Lung (tissue), 12 donors: ENCODE results near the gene AMACR. TPM values are rescaled to one million over a fixed set of nuclear protein-coding genes. Genes with fewer than 3 reads are reported as not detected.

ENCODE experiments used
- ATAC-seq: fragments of 200-7000 bp; cut with Tn5 transposase; one replicate; pipeline ENCODE4 v1.9.1; 2020; ENCODE audit warnings: moderate number of reproducible peaks; ENCODE audit not compliant: insufficient read depth, low FRiP score
- DNase-seq, 3 donors: peaks; one replicate each; pipeline ENCODE4 v3.0.0-alpha.2; 2013 to 2017
- H3K27ac ChIP-seq, 2 donors: one replicate each; pipeline ENCODE4 v1.5.1; 2013; ENCODE audit warnings: mild to moderate bottlenecking in 2 of 2, moderate library complexity in 2 of 2, control low read depth in 1 of 2, inconsistent platforms in 1 of 2, low read depth in 1 of 2, low read length in 1 of 2
- H3K27me3 ChIP-seq, 3 donors: one replicate each; pipeline ENCODE4 v1.5.1; 2013; ENCODE audit warnings: low read length in 2 of 3; ENCODE audit not compliant: control insufficient read depth in 3 of 3, insufficient read depth in 3 of 3
- H3K36me3 ChIP-seq, 4 donors: one replicate each; pipeline ENCODE4 v1.5.1; 2013; ENCODE audit warnings: low read length in 4 of 4, mild to moderate bottlenecking in 1 of 4, moderate library complexity in 1 of 4; ENCODE audit not compliant: control insufficient read depth in 4 of 4, insufficient read depth in 4 of 4
- H3K4me1 ChIP-seq, 5 donors: one replicate each; pipeline ENCODE4 v1.5.1; 2013; ENCODE audit warnings: low read length in 5 of 5, mild to moderate bottlenecking in 2 of 5, moderate library complexity in 1 of 5; ENCODE audit not compliant: control insufficient read depth in 5 of 5, insufficient read depth in 5 of 5
- H3K4me3 ChIP-seq: one replicate; pipeline ENCODE4 v1.5.1; 2013; ENCODE audit warnings: mild to moderate bottlenecking, control low read depth, moderate library complexity
- H3K9ac ChIP-seq, 2 donors: one replicate each; pipeline ENCODE4 v1.5.1; 2013; ENCODE audit warnings: low read length in 2 of 2, control low read depth in 1 of 2; ENCODE audit not compliant: insufficient read depth in 1 of 2
- H3K9me3 ChIP-seq, 4 donors: one replicate each; pipeline ENCODE4 v1.5.1; 2013; ENCODE audit warnings: low read length in 3 of 4, mild to moderate bottlenecking in 1 of 4, moderate library complexity in 1 of 4; ENCODE audit not compliant: control insufficient read depth in 4 of 4, insufficient read depth in 3 of 4
- WGBS, 2 donors: extraction: QIAGEN DNeasy Blood & Tissue Kit; methylation state at CpG; one replicate each; pipeline ENCODE4 v1.1.7; 2013; 5-methylcytosine and 5-hydroxymethylcytosine counted together
- polyA plus RNA-seq, 2 donors: library from polyadenylated mRNA; stranded (reverse); fragments of 200-250 nt; gene quantifications; one replicate each; pipeline ENCODE4 v1.2.1, GENCODE V29; 2013
- total RNA-seq, 2 donors: library from RNA; depleted of rRNA in 1 of 2; stranded (reverse); fragments of >200 nt in 1 of 2; gene quantifications; one replicate each; pipeline ENCODE4 v1.2.1, GENCODE V29; 2014 to 2021
- TF ChIP-seq, protein P1 (sequence below): IDR thresholded peaks from 2 replicates; pipeline ENCODE4 v1.5.1; 2012; ENCODE audit warnings: mild to moderate bottlenecking; ENCODE audit errors: control extremely low read depth, extremely low read depth
- donor health status: control.
- donor health status: control.
- donor health status: Bipolar disorder and iron deficiency.
- donor health status: healthy.
- donor health status: DM: yes; HTN: yes; CAD: no.

Gene AMACR
- total and polyA plus RNA-seq, 4 donors = 5.9 to 16.1 (median 8.2) TPM

- peak within 1 kb of the TSS in 1 of 2 donors; percentile 24 for H3K27ac ChIP-seq
- H3K27me3 ChIP-seq = peaks cover 0 to 2% (median 0%) of the 10 kb centered on the region in 3 donors
- ATAC-seq = peak; percentile 8
- no peaks in the 10 kb centered on the region for H3K9me3 ChIP-seq
- H3K9ac ChIP-seq = no peak within 1 kb of the TSS
- TF ChIP-seq, protein P1, sequence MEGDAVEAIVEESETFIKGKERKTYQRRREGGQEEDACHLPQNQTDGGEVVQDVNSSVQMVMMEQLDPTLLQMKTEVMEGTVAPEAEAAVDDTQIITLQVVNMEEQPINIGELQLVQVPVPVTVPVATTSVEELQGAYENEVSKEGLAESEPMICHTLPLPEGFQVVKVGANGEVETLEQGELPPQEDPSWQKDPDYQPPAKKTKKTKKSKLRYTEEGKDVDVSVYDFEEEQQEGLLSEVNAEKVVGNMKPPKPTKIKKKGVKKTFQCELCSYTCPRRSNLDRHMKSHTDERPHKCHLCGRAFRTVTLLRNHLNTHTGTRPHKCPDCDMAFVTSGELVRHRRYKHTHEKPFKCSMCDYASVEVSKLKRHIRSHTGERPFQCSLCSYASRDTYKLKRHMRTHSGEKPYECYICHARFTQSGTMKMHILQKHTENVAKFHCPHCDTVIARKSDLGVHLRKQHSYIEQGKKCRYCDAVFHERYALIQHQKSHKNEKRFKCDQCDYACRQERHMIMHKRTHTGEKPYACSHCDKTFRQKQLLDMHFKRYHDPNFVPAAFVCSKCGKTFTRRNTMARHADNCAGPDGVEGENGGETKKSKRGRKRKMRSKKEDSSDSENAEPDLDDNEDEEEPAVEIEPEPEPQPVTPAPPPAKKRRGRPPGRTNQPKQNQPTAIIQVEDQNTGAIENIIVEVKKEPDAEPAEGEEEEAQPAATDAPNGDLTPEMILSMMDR = no peak
- H3K4me3 ChIP-seq = no peak within 1 kb of the TSS
- H3K36me3 ChIP-seq = no peaks in the 10 kb centered on the region
- peaks cover 4 to 43% (median 17%) of the 10 kb centered on the region in 5 donors for H3K4me1 ChIP-seq
- 33 to 34% methylated on average over 10 of the region's 10 CpGs for WGBS, 2 donors
- peak; percentile 89 to 99 (median 98) for DNase-seq
These were observed 35.4 kb upstream of the AMACR start, which contains the start of gene C1QTNF3 for GRCh38 chr5:34043099-34043876. C1QTNF3 (minus strand) TSS chr5:34043213; CDS start chr5:34043125, 88 bp downstream.

DNA sequence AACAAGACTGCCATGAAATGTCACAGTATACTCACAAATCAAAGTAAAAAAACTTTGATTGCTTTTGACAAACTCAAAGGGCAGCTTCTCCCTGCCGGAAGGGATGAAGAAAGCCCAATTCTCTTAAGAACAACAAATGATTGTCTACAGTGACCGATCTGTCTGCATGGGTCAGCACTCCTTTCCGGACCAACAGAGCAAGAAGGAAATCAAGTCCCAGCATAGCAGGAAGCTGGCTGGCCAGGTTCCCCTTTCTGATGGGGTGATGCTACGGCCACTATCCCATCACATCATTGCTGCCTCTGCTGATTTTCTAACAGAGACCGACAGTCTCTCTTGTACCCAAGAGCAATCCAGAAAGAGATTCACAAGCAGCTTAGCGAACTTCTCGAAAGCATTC, 34.5 kb upstream of the AMACR start:
- Histone ChIP-seq H3K9me3 (no peaks in the 10 kb centered on the region), H3K9ac (no peak overlapping the region), H3K27ac (no peak overlapping the region), H3K36me3 (no peaks in the 10 kb centered on the region), H3K4me3 (no peak overlapping the region), H3K4me1 (peaks cover 4 to 34% (median 17%) of the 10 kb centered on the region in 5 donors), H3K27me3 (peaks cover 0 to 2% (median 0%) of the 10 kb centered on the region in 3 donors)
- TF ChIP-seq, protein P1 = no peak
- ATAC-seq (peak; percentile 21), DNase-seq (peak in 2 of 3 donors; percentile 33 to 47)
- 33 to 47% methylated on average over 7 of the region's 7 CpGs for WGBS, 2 donors

GRCh38 chr5:34041247-34041972, 33.6 kb upstream of the AMACR start:
- peaks cover 4 to 31% (median 17%) of the 10 kb centered on the region in 5 donors for H3K4me1 ChIP-seq

More at GRCh38 chr5:34041247-34041972, 33.6 kb upstream of the AMACR start:
- Histone ChIP-seq H3K36me3 (no peaks in the 10 kb centered on the region), H3K27me3 (peaks cover 0 to 2% (median 0%) of the 10 kb centered on the region in 3 donors), H3K9me3 (no peaks in the 10 kb centered on the region), H3K9ac (no peak overlapping the region), H3K27ac (no peak overlapping the region), H3K4me3 (no peak overlapping the region)
- 83 to 94% methylated on average over 1 of the region's 1 CpG for WGBS, 2 donors
- DNase-seq (no peak), ATAC-seq (no peak)
- TF ChIP-seq, protein P1 = no peak
